BLaER1 (cell line): ENCODE results near the gene ARL2BP.
A peak's percentile ranks its signal among the peaks of the same experiment; 100 is the strongest.
"Not testable (repeated sequence)": the region's sequence is repeated elsewhere in the genome, so short reads cannot be mapped to it uniquely, and the experiment has no call there.

Experiments
- H3K27ac ChIP-seq: shearing (Covaris generic); formaldehyde crosslinking; 2 replicates; pipeline ENCODE4 v1.8.1; 2022
- H3K27me3 ChIP-seq: shearing (Covaris generic); formaldehyde crosslinking; 2 replicates; pipeline ENCODE4 v1.8.1; 2022
- H3K36me3 ChIP-seq: shearing (Covaris generic); formaldehyde crosslinking; 2 replicates; pipeline ENCODE4 v1.8.1; 2022
- H3K4me1 ChIP-seq: shearing (Covaris generic); formaldehyde crosslinking; 2 replicates; pipeline ENCODE4 v1.8.1; 2022
- H3K4me2 ChIP-seq: shearing (Covaris generic); formaldehyde crosslinking; 2 replicates; pipeline ENCODE4 v1.8.1; 2022
- H3K4me3 ChIP-seq: shearing (Covaris generic); formaldehyde crosslinking; 2 replicates; pipeline ENCODE4 v1.8.1; 2022
- H3K9ac ChIP-seq: shearing (Covaris generic); formaldehyde crosslinking; 2 replicates; pipeline ENCODE4 v1.8.1; 2022
- H3K9me3 ChIP-seq: shearing (Covaris generic); formaldehyde crosslinking; 2 replicates; pipeline ENCODE4 v1.8.1; 2022
- H4K20me1 ChIP-seq: shearing (Covaris generic); formaldehyde crosslinking; 2 replicates; pipeline ENCODE4 v1.8.1; 2022
- Cebpa-rat ChIP-seq: shearing (Covaris generic); IDR thresholded peaks from 2 replicates; pipeline ENCODE4 v1.8.1; 2022

ARL2BP gene

GRCh38 chr16:57244767-57245471, at the start of gene ARL2BP:
TSS of gene ARL2BP (plus strand) at chr16:57245259. CDS start at chr16:57245368, 109 bp downstream.
- H3K9me3 ChIP-seq, result no peaks in the 10 kb centered on the region
- H3K27ac ChIP-seq, result peak within 1 kb of the TSS; percentile 56
- H3K36me3 ChIP-seq, result peaks cover 21% of the 10 kb centered on the region
- peak within 1 kb of the TSS; percentile 85 for H3K4me3 ChIP-seq
- H3K9ac ChIP-seq, result peak within 1 kb of the TSS; percentile 80
- H3K4me1 ChIP-seq, result peaks cover 17% of the 10 kb centered on the region
- no peaks in the 10 kb centered on the region for H4K20me1 ChIP-seq
- no peak for TF ChIP-seq Cebpa-rat
- peak within 1 kb of the TSS; percentile 90 for H3K4me2 ChIP-seq
- no peaks in the 10 kb centered on the region for H3K27me3 ChIP-seq

DNA sequence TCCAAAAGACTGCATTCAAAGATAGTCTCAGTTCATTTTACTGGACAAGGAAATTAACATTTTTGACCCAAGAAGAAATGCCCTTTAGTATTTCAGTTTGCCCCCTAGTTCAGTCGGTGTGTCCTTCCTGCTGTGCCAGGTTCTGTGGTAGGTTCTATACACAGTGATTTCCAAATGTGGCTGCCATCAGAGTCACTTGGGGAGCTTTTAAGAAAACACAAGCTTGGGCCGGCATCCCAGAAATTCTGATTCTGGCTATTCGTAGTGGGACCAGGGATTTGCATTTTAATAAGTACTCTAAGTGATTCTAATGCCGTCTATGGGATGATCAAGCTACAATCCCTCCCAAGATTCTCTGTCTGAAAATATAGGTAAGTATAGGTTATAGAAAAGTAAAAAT, 48.8 kb upstream of the ARL2BP start:
- Histone ChIP-seq H3K4me1 (no peaks in the 10 kb centered on the region), H3K27ac (no peak overlapping the region), H4K20me1 (peaks cover 66% of the 10 kb centered on the region), H3K9ac (no peak overlapping the region), H3K36me3 (peaks cover 45% of the 10 kb centered on the region), H3K27me3 (no peaks in the 10 kb centered on the region), H3K4me2 (no peak overlapping the region), H3K4me3 (no peak overlapping the region), H3K9me3 (peaks cover 15% of the 10 kb centered on the region)
- TF ChIP-seq Cebpa-rat, result no peak

- TF ChIP-seq Cebpa-rat, result no peak
These were observed 48.3 kb upstream of the ARL2BP start for GRCh38 chr16:57196753-57197152.

DNA sequence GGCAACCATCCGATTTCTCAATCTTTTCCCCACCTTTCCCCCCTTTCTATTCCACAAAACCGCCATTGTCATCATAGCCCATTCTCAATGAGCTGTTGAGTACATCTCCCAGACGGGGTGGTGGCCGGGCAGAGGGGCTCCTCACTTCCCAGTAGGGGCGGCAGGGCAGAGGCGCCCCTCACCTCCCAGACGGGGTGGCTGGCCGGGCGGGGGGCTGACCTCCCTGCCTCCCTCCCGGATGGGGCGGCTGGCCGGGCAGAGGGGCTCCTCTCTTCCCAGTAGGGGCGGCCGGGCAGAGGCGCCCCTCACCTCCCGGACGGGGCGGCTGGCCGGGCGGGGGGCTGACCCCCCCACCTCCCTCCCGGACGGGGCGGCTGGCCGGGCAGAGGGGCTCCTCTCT, 44.7 kb upstream of the ARL2BP start:
- H3K36me3 ChIP-seq, result peaks cover 53% of the 10 kb centered on the region
- peaks cover 15% of the 10 kb centered on the region for H3K9me3 ChIP-seq
- not testable (repeated sequence) for H3K4me2 ChIP-seq, H3K9ac ChIP-seq, H3K4me3 ChIP-seq, H3K27ac ChIP-seq, H3K27me3 ChIP-seq, H3K4me1 ChIP-seq
- H4K20me1 ChIP-seq, result peaks cover 50% of the 10 kb centered on the region

More at GRCh38 chr16:57196753-57197152, 48.3 kb upstream of the ARL2BP start:
- Histone ChIP-seq H3K36me3 (peaks cover 45% of the 10 kb centered on the region), H3K4me1 (no peaks in the 10 kb centered on the region), H3K9ac (no peak overlapping the region), H3K4me3 (no peak overlapping the region), H3K9me3 (peaks cover 15% of the 10 kb centered on the region), H3K27ac (no peak overlapping the region), H3K27me3 (no peaks in the 10 kb centered on the region), H3K4me2 (no peak overlapping the region), H4K20me1 (peaks cover 61% of the 10 kb centered on the region)

DNA sequence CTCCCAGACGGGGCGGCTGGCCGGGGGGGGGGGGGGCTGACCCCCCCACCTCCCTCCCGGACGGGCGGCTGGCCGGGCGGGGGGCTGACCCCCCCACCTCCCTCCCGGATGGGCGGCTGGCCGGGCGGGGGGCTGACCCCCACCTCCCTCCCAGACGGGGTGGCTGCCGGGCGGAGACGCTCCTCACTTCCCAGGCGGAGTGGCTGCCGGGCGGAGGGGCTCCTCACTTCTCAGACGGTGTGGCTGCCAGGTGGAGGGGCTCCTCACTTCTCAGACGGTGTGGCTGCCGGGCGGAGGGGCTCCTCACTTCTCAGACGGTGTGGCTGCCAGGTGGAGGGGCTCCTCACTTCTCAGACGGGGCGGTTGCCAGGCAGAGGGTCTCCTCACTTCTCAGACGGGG, 44.1 kb upstream of the ARL2BP start:
- H3K4me1 ChIP-seq, H3K4me2 ChIP-seq, H3K9ac ChIP-seq, H3K27me3 ChIP-seq, H3K27ac ChIP-seq, H3K4me3 ChIP-seq: not testable (repeated sequence)
- H3K9me3 ChIP-seq, result peaks cover 15% of the 10 kb centered on the region
- peaks cover 45% of the 10 kb centered on the region for H4K20me1 ChIP-seq
- peaks cover 55% of the 10 kb centered on the region for H3K36me3 ChIP-seq

DNA sequence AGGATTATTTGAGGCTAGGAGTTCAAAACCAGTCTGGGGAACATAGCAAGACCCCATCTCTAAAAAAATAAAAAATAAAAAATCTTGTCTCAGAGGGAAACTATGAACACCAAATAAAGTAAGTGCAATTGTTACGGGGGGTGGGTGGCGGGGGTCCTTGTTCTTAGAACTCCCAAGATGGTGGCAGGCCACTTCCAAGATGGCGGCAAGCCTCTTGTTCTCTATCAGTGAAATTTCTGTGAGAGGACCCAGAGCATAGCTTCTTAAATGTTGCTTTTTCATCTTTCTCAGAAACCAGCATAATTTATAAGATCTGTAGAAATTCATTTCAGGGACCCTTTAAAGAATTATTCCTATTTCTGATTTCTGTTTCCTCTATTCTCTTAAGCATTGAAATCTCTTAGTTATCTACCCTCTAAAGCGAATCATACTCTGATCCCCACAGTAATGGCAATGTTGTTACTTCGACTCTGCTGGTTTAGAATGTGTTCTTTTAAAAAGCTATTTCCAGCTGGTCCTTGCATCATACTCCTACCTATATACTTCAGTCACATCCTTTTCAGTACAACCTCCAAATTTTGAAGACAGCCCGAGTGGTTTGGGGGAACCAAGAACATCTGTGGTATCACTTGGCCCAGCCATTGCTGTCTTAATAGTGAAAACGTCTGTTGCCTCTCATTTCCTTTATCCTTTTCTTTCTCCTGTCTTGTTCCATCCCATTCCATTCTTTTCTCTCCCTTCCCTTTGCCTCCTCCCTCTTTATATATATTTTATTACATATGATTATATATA, 42.8 kb upstream of the ARL2BP start:
- H3K4me3 ChIP-seq, result no peak overlapping the region
- TF ChIP-seq Cebpa-rat, result no peak
- H3K9me3 ChIP-seq, result peaks cover 15% of the 10 kb centered on the region
- peaks cover 43% of the 10 kb centered on the region for H4K20me1 ChIP-seq
- peaks cover 61% of the 10 kb centered on the region for H3K36me3 ChIP-seq
- H3K9ac ChIP-seq, result no peak overlapping the region
- no peaks in the 10 kb centered on the region for H3K27me3 ChIP-seq
- H3K27ac ChIP-seq, result no peak overlapping the region
- H3K4me2 ChIP-seq, result no peak overlapping the region
- H3K4me1 ChIP-seq, result no peaks in the 10 kb centered on the region

- Histone ChIP-seq H3K36me3 (peaks cover 64% of the 10 kb centered on the region), H3K4me2 (no peak overlapping the region), H3K4me3 (no peak overlapping the region), H3K9ac (no peak overlapping the region), H3K27me3 (no peaks in the 10 kb centered on the region), H4K20me1 (peaks cover 37% of the 10 kb centered on the region), H3K4me1 (no peaks in the 10 kb centered on the region), H3K27ac (no peak overlapping the region), H3K9me3 (peaks cover 12% of the 10 kb centered on the region)
- TF ChIP-seq Cebpa-rat, result no peak
These were observed 41.6 kb upstream of the ARL2BP start for GRCh38 chr16:57203451-57203850.

DNA sequence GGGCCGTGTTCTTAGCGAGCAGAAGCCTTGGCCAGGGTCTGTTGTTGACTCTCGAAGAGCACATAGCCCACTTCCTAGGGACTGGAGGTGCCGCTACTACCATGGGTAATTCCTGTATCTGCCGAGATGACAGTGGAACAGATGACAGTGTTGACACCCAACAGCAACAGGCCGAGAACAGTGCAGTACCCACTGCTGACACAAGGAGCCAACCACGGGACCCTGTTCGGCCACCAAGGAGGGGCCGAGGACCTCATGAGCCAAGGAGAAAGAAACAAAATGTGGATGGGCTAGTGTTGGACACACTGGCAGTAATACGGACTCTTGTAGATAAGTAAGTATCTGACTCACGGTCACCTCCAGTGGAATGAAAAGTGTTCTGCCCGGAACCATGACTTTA, 40.4 kb upstream of the ARL2BP start:
- H3K9me3 ChIP-seq, result peaks cover under 1% of the 10 kb centered on the region; the same call in 1 of the 2 replicates
- H3K27me3 ChIP-seq, result no peaks in the 10 kb centered on the region
- no peak overlapping the region for H3K4me3 ChIP-seq
- peaks cover 37% of the 10 kb centered on the region for H4K20me1 ChIP-seq
- H3K4me1 ChIP-seq, result no peaks in the 10 kb centered on the region
- no peak for TF ChIP-seq Cebpa-rat
- H3K4me2 ChIP-seq, result no peak overlapping the region
- H3K36me3 ChIP-seq, result peaks cover 64% of the 10 kb centered on the region
- no peak overlapping the region for H3K9ac ChIP-seq
- no peak overlapping the region for H3K27ac ChIP-seq

- no peak overlapping the region for H3K27ac ChIP-seq
- no peaks in the 10 kb centered on the region for H3K27me3 ChIP-seq
- H3K36me3 ChIP-seq, result peaks cover 93% of the 10 kb centered on the region
- H3K9me3 ChIP-seq, result no peaks in the 10 kb centered on the region
- H3K9ac ChIP-seq, result no peak overlapping the region
- peaks cover 26% of the 10 kb centered on the region for H4K20me1 ChIP-seq
- no peak overlapping the region for H3K4me2 ChIP-seq
- no peaks in the 10 kb centered on the region for H3K4me1 ChIP-seq
- H3K4me3 ChIP-seq, result no peak overlapping the region
- TF ChIP-seq Cebpa-rat, result no peak
These were observed 36.1 kb upstream of the ARL2BP start for GRCh38 chr16:57208926-57209325.

DNA sequence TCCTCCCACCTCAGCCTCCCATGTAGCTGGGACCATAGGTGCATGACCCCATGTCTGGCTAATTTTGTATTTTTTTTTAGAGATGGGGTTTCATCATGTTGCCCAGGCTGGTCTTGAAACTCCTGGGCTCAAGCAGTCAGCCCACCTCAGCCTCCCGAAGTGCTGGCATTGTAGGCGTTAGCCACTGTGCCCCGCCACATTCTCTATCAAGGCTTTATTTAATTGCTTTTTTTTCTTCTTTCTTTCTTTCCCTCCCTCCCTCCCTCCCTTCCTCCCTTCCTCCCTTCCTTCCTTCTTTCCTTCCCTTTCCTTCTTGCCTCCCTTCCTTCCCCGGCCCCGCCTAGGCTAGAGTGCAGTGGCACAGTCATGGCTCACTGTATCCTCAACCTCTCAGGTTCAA, 35.3 kb upstream of the ARL2BP start:
- Histone ChIP-seq H3K9me3 (peaks cover 3% of the 10 kb centered on the region; the same call in 1 of the 2 replicates), H3K27ac (no peak overlapping the region), H3K36me3 (peaks cover 96% of the 10 kb centered on the region), H3K4me3 (no peak overlapping the region), H3K9ac (no peak overlapping the region), H3K4me2 (no peak overlapping the region), H3K4me1 (no peaks in the 10 kb centered on the region), H4K20me1 (peaks cover 18% of the 10 kb centered on the region), H3K27me3 (no peaks in the 10 kb centered on the region)
- no peak for TF ChIP-seq Cebpa-rat
